GM10248 (cell line): ENCODE measurements around the gene MAN2A2.

Experiments
- CTCF ChIA-PET: fragments of 300-600 bp; sonication (Branson Sonifier 250); formaldehyde crosslinking; extraction: SDS; loops from one replicate; lab custom pipeline; 2021; ENCODE audit warnings: antibody characterized with exemption; lab: Yijun Ruan, JAX
- POLR2A ChIA-PET: fragments of 350-650 bp; sonication (Branson Sonifier 250); formaldehyde crosslinking; extraction: SDS; loops from one replicate; lab custom pipeline; 2020; ENCODE audit warnings: antibody characterized with exemption; lab: Yijun Ruan, JAX
- DNase-seq: peaks from one replicate; pipeline ENCODE4 v3.0.0; 2012; ENCODE audit errors: extremely low spot score
- TF ChIP-seq, protein P1 (sequence below): IDR thresholded peaks from 2 replicates; pipeline ENCODE4 v1.5.1; 2012; ENCODE audit warnings: mild to moderate bottlenecking, low read depth; ENCODE audit errors: extremely low read depth, missing control alignments, control extremely low read depth

The MAN2A2 gene

DNA sequence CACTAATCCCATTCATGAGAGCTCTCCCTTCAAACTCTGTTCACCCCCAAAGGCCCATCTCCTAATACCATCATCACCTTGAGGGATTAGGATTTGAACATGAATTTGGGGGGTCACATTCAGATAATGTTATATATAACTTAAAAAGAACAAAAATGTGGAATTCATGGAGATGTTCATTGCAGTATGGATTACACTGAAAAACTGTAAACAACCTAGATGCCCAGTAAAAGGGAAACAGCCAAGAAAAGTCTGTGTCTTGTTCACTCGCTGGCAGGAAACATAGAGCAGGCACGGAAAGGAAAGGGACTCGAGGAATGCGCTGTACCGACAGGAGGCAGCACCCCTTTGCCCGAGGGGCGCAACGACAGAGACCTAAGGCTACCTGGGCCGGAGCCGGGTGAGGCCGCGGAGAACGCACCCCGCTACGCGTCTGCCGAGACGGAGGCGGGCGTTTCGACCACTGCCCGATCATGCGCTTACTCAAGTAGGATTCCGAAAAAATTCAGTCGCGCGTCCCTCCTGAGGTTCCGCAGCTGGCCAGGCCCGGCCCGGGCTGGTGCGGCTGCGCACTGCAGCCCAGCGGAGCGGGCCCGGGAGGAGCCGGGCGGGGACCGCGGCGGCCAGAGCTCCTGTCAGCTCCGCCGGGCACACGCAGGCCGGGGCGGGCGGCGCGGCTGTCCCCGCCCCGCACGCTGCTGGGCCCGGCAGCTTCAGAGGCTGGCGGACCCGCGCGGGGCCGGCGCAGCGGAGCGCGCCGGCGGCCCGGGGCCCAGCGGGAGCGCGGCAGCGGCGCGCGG is 862 bp upstream of the MAN2A2 start:
- ChIA-PET CTCF (interaction anchor here (0.6 to 10.8 kb wide), 25 partner anchors 8 to 582 kb away, joined by 3 to 211 read pairs (median 4); partner anchors contain the start of genes FES, HDDC3 and UNC45A), POLR2A (interaction anchor here (1.0 to 1.4 kb wide), 2 partner anchors 19 to 29 kb away, joined by 3 to 4 read pairs; no protein-coding TSS in a partner anchor)
- DNase-seq: peak; percentile 92
- TF ChIP-seq, protein P1, sequence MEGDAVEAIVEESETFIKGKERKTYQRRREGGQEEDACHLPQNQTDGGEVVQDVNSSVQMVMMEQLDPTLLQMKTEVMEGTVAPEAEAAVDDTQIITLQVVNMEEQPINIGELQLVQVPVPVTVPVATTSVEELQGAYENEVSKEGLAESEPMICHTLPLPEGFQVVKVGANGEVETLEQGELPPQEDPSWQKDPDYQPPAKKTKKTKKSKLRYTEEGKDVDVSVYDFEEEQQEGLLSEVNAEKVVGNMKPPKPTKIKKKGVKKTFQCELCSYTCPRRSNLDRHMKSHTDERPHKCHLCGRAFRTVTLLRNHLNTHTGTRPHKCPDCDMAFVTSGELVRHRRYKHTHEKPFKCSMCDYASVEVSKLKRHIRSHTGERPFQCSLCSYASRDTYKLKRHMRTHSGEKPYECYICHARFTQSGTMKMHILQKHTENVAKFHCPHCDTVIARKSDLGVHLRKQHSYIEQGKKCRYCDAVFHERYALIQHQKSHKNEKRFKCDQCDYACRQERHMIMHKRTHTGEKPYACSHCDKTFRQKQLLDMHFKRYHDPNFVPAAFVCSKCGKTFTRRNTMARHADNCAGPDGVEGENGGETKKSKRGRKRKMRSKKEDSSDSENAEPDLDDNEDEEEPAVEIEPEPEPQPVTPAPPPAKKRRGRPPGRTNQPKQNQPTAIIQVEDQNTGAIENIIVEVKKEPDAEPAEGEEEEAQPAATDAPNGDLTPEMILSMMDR: peak; percentile 86

DNA sequence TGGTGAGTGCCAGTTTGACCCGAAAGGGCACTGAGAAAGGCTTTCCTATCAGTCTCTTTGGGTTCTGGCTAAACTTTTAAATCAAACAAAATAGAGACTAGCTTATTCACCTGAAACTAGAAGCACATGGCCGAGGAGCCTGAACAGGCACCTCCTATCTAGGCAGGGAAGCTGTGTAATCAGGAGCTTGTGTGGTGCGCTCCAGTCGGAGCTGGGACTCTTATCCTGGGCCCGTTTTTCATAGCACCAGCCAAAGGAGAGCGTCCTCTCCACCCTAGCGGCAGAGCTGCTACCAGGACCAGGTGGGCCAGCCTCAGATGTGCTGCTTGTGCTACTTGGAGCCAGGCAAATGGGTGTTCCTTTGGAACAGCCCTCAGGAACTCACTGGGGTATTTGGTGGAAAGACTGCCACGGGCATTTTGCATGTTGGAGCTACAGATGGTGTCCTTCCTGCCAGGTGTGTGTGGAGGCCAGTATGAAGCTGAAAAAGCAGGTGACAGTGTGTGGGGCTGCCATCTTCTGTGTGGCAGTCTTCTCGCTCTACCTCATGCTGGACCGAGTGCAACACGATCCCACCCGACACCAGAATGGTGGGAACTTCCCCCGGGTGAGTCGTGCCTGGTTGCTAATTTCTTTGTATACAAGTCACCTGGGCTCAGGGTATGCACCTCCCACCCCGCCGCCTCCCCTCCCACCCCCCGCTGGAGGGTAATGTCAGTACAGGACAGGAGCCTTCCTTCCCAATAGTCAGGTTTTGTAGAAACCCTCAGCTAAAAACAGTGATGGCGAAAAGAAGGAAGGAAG is 833 bp downstream of the MAN2A2 start:
- POLR2A ChIA-PET: interaction anchor here (1.4 to 1.6 kb wide), 2 partner anchors 27 to 29 kb away, joined by 4 to 5 read pairs; partner anchors contain the start of gene HDDC3
- TF ChIP-seq, protein P1: no peak
- CTCF ChIA-PET: interaction anchor here (1.4 to 10.8 kb wide), 12 partner anchors 11 to 584 kb away, joined by 3 to 211 read pairs (median 7); partner anchors contain the start of genes FES, HDDC3 and UNC45A
- no peak for DNase-seq

DNA sequence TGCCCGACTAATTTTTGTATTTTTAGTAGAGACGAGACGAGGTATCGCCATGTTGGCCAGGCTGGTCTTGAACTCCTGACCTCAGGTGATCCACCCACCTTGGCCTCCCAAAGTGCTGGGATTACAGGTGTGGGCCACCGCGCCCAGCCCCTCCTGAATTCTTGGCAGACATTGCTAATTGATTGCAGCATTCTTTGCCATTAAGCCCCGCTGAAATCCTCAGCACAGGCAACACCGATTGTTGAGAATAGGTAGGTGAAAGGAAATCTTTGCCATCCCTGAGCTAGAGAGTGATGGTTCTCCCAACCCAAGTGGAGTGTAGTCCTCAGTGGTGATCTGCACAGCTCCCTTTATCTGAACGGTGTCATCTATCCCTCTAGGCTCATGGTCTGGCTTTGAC is 1.6 kb downstream of the MAN2A2 start:
- ChIA-PET CTCF (interaction anchor here (2.0 to 10.8 kb wide), 4 partner anchors 10 to 584 kb away, joined by 8 to 211 read pairs (median 42); partner anchors contain the start of genes FES, HDDC3 and UNC45A), POLR2A (no interaction called here)
- TF ChIP-seq, protein P1: no peak
- DNase-seq: no peak

DNA sequence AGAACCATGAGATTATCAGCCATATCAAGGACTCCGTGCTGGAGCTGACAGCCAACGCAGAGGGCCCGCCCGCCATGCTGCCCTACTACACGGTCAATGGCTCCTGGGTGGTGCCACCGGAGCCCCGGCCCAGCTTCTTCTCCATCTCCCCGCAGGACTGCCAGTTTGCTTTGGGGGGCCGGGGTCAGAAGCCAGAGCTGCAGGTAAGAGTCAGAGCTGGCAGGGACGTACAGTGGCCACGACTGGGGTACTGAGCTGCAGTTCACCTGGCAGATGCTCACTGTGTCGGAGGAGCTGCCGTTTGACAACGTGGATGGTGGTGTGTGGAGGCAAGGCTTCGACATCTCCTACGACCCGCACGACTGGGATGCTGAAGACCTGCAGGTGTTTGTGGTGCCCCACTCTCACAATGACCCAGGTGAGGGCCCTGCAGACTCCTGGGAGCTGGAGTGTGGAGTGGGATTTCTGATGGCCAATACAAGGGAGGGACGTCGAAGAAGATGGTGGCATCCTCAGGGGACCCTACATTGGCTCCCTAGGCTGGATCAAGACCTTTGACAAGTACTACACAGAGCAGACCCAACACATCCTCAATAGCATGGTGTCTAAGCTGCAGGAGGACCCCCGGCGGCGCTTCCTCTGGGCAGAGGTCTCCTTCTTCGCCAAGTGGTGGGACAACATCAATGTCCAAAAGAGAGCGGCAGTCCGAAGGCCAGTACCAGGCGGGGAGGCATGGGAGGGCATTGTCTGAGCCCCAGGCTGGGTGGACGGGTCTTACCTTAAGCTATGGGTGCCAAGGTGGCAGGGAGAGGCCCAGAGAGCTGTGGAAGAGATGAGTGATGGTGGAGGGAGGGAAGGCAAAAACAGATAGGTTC is 2.4 kb downstream of the MAN2A2 start:
- no peak for DNase-seq
- TF ChIP-seq, protein P1: no peak
- ChIA-PET CTCF (interaction anchor here (1.0 to 10.8 kb wide), 8 partner anchors 9 to 585 kb away, joined by 3 to 211 read pairs (median 6); partner anchors contain the start of genes FES, HDDC3 and UNC45A), POLR2A (no interaction called here)

DNA sequence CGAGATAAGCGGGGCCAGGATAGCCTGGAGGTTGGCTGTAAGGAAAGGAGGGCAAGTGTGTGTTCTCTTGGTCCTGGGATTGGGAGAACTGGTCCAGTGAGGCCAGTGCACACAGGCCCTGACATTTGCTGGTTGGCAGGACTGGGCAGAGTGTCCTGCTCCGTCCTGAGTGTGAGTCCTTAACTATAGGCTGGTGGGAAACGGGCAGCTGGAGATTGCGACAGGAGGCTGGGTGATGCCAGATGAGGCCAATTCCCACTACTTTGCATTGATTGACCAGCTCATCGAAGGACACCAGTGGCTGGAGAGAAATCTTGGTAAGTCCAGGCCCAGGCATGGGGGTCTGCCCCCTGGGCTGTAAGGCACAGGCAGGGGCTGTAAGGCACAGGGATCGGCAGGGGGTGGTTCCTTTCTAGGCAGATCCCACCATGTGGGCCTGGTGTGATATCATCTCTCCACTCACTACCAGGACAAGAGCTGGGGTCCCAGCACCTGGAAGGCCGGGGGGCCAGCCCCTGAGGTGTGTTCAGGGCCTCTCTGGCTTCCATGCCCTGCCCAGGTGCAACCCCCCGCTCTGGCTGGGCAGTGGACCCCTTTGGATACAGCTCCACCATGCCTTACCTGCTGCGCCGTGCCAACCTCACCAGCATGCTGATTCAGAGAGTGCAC is 3.2 kb downstream of the MAN2A2 start:
- ChIA-PET POLR2A (no interaction called here), CTCF (interaction anchor here (0.9 to 10.8 kb wide), 7 partner anchors 9 to 586 kb away, joined by 3 to 211 read pairs (median 4); partner anchors contain the start of genes HDDC3 and UNC45A)
- TF ChIP-seq, protein P1: no peak

More for the DNA sequence above, 3.2 kb downstream of the MAN2A2 start:
- DNase-seq: no peak
